CMK (cell line): ENCODE data around the gene CUL7.
"Not testable (repeated sequence)": the region's sequence is repeated elsewhere in the genome, so short reads cannot be mapped to it uniquely, and the experiment has no call there.

Source experiments
- DNase-seq: peaks from one replicate; pipeline ENCODE4 v3.0.0-alpha.2; 2010; ENCODE audit warnings: low read depth

CUL7 gene

DNA sequence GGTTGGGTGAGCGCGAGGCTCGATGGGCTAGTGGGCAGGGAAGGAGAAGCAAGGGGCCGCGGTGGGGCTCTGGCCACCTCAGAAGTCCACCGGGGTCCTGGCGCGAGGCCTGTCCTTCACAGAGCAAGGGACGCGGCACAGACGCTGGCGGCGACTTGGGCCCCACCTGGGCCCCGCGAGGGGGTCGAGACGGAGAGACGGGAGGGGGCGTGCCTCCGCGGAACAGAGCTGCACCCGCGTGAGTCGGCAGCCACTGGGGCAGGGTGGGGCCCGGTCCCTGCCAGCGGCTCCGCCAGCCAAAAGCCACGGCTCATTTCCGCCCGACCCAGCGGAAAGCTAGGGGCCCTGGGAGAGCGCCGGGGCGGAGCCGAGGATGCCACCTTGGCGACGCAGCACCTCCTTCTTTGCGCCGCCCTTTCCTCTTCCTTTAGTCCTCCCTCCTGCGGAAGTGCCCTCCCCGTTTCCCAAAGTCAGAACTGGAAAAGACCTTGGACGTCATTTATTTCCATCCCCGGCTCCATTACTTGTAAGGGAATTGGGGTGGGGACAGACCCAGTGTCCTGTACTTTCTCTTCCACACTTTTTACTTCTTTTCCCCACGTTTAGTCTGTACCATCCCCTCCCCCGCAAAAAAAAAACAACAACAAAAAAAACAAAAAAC, at the start of gene CUL7:
CUL7 (minus strand) TSS at position 307 of the 661 bp plus-strand sequence. CDS start 1,063 bp downstream, outside the sequence.
- peak; percentile 83 for DNase-seq

DNA sequence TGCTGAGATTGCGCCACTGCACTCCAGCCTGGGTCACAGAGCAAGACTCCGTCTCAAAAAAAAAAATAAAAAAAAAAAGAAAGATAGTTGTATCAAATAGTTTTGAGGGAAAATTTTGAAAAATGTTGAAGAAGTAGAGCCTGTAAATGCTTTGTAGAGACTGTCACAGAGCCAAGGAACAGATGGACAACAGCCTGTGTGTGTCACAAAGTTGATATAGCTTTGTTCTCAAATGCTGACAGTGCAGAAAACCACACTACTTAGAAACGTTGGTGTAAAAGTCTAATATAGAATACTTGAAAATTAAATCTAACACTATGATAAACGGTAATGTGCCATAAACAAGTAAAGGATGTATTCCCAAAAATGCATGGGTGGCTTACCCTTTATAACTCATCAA, 47.8 kb upstream of the CUL7 start:
- DNase-seq, result no peak

DNA sequence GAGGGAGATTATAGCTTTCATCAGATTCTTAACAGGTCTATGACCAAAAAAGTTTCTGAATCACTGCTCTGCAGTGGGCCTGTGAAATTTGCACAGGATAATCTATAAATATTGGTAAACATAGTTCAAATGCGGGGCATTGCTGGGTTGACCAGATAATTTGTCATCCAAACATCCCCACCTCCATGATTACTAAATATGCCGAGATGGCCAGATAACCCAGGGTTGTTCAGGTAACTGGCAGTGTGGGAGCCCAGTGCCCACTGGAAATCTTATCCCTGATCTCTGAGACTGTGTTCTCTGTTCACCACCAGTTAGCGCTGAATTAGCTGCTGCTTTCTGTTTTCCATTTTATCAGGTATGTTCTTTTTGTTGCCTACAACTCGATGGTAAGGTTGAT, 43.9 kb upstream of the CUL7 start:
- no peak for DNase-seq

DNA sequence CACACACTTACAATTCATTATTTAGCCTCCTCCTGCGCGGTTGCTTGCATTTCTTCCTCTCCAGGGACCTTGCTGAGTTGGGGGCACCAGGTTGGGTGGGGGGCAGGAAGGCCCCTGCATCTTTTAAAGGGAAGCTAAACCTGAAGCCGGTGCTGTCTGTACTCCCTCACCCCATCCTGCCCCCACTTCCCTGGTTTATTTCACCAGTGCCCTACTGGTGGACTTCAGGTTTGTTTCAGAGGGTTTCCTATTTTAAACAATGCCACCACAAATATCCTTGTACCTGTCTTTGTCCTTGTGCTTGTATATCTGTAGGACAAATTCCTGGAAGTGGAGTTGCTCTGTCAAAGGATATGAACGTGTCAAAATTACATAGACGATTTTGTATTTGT, 43.4 kb upstream of the CUL7 start:
- DNase-seq, result no peak

DNA sequence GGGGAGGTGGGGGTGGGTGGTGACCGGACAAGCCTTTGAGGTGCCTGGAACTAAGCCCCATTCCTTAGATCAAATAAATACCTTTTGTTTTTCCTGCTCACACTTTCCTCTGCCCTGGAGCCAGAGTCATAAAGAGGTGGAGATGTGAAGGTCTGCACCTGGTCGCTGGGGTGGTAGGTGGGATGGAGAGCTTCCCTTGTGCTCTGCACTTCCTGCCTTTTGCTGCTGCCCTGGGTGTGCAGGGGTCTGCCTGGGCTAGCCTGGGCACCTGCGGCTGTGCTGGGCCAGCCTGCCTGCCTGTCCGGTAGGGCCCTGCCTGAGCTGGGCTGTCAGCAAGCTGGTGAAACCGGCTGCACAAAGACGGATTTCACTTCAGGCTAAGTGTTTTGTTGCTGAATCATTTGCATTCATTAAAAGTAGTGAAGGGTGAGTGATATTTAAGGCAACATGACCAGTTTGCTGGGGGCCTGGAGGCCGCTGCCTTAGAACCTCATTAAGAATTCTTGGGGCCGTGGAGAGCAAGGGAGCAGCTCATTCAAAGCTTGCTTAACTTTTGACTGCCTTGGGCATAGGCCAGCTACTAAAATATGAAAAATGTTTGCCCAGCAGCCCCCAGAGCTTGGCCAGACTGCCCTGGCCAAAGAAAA, 42.9 kb upstream of the CUL7 start:
- DNase-seq, result no peak

DNA sequence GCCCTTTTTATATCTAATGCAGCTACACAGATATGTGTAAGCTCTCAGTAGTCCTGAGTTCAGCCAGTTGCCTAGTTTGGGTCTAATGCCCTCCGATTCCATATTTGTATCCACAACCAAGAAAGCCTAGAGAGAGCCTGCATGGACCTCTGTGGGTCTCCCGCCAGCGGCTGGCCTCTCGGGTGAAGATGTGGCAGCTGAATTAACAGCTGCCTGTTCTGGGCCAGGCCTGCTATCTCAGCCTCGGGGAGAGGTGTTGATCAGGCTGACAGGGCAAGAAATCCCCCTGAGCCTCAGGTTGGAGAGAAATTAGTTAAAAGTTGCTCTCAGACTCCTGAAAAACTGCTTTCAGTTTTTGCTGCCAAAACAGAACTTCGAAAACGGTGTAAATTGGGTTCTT, 42.3 kb upstream of the CUL7 start:
- DNase-seq, result no peak

DNA sequence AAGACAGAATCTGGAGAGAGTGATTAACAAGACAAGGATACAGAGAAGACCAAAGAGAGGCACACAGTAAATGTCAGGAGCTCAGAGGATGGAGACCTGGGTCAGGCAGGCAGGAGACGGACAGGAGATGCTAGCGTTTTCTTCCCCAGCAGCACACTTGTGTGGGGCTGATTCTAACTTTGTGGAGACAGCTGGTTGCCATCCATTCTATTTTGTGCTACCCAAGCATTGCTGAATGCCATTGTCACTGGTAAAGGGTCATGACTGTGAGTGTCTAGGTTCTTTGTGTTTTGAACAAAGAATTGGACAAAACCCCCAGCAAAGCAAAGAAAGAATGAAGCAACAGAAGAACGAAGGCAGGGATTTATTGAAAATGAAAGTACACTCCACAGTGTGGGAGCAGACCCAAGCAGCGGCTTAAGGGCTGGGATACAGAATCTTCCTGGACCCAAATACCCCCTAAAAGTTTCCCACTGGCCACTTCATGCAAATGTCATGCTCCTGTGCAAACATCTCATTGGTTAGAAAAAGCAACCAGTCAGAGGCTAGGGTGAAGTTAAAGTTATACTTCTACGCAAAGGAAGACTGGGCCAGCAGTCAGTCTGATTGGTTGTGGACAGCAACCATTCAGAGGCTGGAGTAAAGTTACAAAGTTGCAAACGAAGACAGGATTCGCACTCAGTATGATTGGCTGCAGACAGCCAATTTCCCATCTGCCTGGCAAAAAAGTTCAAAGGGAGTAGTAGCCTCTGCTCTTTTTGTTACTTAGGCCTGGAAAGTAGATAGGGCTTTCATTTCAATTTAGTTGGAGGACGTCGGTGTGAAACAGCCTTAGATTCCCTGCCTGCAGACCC, 40.0 kb upstream of the CUL7 start:
- no peak for DNase-seq

DNA sequence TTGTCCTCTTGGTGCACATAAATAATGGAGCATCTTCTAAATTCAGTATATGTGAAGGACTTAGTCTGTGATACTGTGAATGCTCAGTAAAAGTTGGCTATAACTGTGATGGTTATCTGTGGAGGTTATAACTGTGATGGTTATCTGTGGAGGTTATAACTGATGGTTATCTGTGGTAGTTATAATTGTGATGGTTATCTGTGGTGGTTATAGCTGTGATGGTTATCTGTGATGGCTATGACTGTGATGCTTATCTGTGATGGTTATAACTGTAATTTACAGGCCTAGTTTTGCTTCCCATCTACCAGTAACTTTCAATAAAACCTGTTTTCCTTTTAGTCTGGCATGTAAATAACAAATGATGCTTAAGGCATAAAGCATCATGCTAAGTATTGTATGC, 39.0 kb upstream of the CUL7 start:
- no peak for DNase-seq

DNA sequence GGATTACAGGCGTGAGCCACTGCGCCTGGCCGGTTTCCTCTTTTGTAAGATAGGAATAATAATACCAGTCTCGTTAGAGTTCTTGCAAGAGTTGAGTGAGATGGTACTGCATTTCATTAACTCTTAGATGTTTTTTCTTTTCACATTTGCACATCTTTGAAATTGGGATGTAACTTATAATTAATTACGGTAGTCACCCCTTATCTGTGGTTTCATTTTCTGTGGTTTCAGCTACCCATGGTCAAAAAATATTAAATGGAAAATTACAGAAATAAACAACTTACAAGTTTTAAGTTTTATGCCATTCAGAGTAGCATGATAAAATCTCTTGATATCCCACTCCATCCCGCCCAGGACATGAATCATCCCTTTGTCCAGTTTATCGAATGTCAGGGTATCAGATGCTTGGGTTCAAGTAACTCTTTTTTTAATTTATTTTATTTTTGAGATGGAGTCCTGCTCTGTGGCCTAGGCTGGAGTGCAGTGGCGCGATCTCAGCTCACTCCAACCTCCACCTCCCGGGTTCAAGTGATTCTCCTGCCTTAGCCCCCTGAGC, 37.9 kb upstream of the CUL7 start:
- DNase-seq, result no peak

DNA sequence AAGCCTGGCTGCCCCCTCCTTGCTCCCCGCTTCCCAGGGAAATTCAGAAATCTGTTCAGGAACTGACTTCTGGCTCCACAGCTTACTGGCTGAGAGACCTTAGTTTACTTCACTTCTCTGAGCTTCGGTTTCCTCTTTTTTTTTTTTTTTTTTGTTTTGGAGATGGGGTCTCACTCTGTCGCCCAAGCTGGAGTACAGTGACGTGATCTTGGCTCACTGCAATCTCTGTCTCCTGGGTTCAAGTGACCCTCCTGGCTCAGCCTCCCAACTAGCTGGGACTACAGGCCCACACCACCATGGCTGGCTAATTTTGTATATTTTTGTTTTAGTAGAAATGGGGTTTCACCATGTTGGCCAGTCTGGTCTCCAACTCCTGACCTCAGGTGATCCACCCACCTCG, 37.4 kb upstream of the CUL7 start:
- DNase-seq, result no peak

DNA sequence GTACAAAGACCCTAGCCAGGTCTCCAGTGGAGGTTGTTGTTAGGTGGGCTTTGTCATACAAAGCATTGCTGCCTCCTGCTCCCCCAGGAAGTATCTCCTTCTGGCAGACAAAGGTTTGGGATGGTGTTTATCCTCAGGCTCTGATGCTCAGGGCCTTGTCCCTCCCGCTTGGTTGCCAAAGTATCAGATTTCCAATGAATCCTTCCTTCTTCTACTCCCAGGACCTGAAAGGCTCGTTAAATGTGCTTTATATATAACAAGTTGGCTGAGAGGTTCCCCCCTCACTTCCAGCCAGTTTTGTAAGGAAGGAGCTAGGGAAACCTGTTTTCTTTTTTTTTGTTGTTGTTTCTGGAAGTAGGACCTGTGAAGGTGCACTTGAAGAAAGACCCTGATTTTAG, 36.9 kb upstream of the CUL7 start:
- DNase-seq, result no peak

DNA sequence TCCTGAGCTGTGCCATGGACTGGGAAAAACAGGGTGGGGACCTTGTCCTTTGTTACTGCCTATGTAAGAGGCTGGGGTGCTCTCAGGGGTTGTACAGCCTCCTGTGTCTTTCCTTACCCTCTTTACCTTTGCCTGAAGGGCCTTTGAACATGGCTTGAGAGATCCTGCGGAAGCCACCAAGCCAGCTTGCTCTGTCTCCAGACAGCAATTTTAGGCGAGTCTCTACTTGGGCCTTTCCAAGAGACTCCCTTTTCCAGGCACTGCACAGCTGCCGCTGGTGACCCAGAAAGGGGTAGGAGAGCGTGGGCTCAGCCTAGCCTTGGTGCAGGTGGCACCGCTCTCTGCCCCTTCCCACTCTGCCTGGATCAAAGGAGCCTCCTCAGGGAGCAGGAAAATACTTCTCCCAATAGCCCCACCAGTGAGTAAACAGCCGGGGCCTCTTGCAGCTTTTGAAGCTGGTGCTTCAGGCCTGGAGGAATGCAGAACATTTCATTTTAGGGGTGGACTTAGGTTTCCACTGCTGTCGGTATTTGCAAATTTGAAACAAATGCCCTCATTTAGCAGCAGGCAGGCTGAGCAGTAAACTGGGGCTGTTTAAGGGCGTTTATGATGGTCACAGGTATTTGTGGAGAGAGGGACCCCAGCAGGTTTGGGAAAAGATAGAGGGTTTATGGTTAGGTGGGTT, 36.4 kb upstream of the CUL7 start:
- DNase-seq, result no peak

DNA sequence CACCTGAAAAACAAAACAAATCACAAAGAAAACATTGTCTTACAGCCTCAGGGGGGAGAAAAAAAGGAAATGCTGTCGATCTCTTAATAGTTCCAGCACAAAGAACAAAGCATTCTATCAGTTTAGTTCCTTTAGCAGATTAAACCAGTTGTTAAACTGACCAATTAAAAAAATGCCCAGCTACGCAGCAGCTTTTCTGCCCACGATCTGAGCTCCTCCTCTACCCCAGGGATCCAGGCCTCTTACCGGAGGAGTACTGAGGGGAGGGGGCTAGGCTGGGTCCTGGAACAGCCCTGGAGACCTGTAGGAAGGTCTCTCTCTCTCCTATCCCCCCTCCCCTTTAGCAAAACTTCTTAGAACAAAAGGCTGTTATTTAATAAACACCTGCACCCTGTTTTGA, 35.8 kb upstream of the CUL7 start:
- no peak for DNase-seq

DNA sequence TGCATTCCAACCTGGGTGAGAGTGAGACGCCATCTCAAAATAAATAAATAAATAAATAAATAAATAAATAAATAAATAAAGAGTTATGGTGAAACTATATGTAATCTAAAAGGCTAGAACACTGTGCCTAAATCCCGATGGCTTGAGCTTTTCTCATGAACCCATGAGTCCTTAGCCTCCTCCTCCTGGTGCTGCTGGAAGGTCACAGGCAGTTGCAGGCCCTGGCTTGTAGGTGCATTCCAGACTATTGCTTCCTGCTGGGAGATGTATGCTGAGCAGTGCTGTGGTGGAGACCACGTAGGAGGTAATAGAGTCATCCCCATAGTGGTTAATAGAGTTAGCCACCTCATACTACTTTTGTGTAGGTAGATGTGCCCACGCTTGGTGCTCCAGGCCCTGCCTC, 35.0 kb upstream of the CUL7 start:
- DNase-seq, result no peak

DNA sequence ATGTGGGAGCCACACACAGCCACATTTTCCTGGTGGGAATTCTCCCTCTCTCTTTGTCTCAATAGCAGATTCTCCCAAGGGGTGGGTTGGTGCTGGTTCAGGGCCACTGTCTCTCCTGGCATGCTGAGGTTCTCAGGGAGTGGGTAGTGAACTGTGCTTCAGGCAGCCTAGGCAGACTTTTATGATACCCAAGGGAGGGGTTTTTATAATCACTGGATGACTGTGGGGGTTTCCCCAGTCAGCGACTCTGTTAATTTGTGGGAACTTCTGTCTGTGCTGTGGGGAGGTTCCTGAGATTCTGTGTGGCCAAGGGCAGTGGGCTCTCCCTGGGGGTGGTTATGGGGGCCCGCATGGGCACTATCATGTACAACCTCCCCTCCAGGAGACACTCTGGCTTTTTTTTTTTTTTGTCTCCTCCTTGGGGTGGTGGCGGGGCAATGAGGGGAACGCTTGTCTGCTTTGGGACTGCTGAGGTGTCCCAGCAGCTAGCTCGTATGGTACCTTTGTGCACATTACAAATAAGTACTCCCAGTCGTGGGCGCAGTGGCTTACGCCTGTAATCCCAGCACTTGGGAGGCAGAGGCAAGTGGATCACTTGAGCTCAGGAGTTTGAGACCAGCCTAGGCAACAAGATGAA, 32.5 kb upstream of the CUL7 start:
- DNase-seq, result no peak

DNA sequence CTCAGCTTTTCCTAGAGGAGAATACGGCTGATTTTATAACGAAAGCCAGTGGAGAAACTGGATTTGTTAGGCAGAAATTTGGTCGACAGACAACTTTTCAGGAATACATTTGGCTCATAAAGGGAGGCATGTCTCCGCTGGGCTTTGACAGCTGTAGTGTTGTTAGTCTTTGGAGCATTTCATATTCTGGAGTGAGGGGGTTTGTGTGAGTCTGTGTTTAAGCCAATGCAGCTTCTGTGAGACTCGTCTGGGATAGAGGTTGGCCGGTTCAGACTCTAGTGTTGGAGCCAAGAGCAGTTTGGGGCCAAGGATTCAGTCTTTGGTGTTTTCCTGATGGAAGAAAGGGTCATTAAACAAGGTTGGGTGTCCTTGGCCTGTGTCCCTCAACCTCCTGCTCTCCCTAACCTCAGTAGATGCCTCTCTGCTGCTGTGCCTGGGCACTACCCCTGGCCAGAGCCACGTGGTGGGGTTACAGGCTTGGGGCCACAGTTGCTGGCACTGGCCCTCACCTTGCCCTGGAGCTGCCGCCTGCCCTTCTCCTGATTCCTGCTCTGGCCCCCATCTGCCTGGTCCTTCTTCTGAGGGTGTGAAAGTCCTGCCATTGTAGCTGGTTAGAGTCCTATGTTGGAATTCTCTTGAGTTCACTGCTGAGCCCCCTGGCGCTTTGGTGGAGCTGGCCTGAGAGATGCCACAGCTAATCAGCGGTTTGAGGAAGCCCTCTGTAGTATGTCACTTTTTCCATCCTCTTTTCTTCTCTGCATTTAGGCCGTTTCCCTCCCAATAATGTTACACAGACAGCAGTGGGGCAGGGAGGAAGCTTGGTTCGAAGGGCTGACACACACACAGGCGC, 29.4 kb upstream of the CUL7 start:
- no peak for DNase-seq

DNA sequence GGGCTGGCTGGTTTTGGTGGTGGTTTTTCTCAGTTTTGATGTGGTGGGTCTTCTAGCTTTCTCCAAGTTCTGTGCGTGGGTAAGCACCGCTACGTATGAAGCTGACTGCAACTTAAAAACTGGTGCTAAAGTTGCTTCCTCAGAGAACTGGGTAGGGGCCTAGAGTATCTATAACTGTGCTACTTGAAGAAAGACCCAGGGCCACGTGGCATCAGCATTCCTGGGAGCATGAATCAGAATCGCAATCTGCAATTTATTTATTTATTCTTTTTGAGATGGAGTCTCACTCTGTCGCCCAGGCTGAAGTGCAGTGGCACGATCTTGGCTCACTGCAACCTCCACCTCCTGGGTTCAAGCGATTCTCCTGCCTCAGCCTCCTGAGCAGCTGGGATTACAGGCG, 28.3 kb upstream of the CUL7 start:
- DNase-seq, result not testable (repeated sequence)

DNA sequence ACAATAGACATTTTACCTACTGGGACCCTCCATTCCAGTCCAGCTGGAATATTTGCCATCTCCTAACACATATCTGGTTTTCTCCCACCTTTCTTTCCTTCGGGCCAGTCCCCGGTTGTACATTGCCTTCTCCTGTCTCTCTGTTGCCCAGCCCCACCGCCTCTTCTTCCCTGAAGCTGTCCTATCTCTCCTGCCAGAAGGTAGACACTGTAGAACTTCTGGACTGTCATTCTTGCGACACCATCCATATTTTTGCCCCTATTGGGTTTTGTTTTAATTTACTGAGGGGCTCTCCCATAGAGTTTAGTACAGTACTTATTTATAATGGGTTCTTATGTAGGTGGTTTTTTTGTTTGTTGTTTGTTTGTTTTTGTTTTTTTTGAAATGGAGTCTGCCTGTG, 27.4 kb upstream of the CUL7 start:
- no peak for DNase-seq

DNA sequence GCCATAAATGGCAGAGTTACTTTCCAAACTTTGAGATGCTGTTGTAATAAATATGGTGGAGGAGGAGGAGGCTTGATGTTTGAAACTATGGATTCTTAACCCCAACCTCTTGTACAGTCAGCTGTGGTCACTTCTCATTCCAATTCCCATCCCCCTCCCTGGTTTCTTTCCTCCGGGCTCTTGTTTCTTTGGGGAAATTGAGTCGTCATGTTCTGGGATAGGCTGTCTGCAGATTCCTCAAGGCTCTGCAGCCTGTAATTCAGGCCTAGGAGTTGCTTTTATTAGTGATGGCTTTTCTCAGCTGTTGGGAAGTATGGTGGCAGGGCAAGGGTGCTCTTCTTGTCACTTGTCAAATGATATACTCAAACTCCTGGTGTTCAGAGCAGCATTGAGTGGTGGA, 25.0 kb upstream of the CUL7 start:
- DNase-seq, result no peak

DNA sequence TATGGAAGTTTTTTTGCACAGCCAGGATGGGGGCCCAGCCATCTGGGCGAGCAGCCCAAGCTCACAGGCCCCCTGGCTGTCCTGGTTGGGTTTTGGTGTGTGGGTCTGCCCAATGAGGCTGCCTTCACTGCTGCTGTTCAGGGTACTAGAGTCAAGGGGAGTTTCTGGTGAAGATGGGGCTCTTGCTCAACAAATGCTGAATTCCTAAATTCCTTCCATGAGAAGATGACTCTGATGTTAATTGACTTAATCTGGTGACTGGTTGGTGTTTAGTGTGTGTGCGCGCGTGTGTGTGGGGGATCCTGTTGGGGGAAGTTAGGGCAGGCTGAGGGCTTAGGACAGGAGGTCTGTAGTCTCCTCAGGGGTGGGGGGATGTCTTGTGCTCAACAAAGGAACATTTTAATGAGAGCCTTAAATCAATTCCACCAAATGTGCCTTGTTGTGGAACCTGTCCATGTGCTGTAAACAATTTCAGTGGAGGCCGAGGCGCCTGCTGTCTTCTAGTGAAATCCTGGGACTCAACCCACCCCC, 24.4 kb upstream of the CUL7 start:
- no peak for DNase-seq
